Muscle of back (tissue), 11 donors: ENCODE results near the gene ULK3. TPM values are rescaled to one million over a fixed set of nuclear protein-coding genes. Genes with fewer than 3 reads are reported as not detected.

Source experiments
- DNase-seq, 3 donors: peaks; one replicate each; pipeline versions ENCODE4 v3.0.0 to v3.0.0-alpha.2; 2013
- polyA plus RNA-seq, 10 donors: library from polyadenylated mRNA; unstranded; fragments of 120-200 nt; gene quantifications; one replicate each; pipeline ENCODE4 v1.2.1, GENCODE V29; 2013; ENCODE audit not compliant: insufficient read length in 10 of 10

The ULK3 gene
- polyA plus RNA-seq, 10 donors: 24.3 to 44.8 (median 30.4) TPM

DNA sequence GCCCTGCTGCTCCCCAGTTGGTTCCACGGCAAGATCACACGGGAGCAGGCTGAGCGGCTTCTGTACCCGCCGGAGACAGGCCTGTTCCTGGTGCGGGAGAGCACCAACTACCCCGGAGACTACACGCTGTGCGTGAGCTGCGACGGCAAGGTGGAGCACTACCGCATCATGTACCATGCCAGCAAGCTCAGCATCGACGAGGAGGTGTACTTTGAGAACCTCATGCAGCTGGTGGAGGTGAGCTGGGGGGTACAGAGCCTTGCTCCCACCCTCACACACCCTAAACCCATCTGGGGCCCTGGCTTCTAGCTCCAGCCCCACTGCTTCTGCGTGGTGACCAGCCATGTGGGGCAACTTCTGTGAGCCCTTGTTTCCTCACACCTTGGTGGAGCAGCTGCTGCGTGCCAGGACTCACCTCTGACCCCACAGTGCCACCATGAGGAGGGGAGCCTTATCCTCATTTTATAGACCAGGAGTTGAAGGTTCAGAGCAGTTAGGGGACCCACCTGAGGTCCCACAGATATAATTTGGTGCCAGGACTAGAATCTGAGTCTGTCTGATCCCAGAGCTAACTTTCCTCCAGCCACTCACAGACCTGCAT, 43.6 kb downstream of the ULK3 start:
- DNase-seq: no peak

DNA sequence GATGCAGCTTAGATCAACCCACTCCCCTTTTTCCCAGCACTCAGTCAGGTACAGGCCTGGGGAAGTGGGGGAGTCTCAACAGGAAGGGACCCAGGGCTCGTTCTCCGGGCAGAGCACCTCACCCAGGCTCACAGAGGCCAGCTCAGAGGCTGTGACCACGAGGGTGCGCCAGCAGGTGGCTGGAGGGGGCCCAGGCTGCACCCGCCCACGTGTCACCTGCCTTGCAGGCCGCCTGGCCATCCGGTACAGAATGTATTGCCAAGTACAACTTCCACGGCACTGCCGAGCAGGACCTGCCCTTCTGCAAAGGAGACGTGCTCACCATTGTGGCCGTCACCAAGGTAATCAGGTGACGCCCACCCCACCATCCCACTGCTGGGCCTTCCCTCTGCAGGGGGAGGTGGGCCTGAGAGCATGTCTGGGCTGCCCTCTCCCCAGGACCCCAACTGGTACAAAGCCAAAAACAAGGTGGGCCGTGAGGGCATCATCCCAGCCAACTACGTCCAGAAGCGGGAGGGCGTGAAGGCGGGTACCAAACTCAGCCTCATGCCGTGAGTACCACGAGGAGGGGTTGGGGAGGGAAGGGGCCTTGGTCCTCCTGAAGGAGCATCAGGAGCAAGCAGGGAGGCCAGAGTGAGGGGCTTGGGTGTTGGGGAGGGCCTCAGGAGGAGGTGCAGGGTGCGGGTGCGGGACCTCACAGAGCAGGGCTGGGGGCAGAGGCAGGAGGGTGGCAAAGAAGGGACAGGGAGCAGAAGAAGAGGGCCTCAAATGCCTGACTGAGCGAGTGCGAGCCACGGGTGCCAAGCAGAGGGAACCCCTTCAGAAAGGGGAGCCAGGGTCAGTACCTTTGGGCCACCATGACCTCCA, 44.3 kb downstream of the ULK3 start:
- DNase-seq: no peak

DNA sequence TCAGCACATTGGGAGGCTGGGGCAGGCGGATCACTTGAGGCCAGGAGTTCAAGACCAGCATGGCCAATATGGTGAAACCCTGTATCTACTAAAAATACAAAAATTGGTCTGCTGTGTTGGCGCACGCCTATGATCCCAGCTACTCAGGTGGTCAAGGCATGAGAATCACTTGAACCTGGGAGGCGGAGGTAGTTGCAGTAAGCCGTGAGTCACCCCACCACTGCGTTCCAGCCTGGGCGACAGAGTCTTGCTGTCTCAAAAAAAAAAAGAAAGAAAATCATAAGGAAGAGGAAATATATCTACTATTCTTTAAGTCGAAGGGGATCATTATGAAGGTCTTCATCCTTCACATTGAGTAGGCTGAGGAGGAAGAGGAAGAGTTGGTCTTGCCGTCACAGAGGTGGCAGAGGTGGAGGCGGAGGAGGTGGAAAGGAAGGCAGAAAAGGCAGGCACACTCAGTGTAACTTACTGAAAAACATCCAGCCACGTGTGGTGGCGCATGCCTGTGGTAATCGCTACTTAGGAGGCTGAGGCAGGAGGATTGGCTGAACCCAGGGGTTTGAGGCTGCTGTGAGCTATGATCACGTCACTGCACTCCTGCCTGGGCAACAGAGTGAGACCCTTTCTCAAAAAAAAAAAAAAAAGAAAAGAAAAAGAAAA, 46.9 kb downstream of the ULK3 start:
- DNase-seq: no peak

DNA sequence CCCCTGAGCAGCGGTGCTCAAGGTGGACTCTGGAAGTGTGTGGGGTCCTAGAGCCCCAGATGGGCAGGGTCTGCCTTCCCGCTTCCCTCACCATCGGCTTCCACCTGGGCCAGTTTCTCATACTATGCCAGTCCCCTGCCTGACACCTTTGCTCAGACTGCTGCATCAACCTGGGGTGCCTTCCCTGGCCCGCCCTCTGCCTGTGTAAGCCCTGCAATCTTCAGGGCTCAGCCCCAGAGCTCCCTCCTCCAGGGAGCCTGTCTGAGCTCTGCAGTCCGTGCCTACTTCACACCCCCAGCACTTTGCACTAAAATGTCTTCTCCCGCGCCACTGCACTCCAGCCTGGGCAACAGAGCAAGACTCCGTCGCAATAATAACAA, 48.0 kb downstream of the ULK3 start:
- no peak for DNase-seq

DNA sequence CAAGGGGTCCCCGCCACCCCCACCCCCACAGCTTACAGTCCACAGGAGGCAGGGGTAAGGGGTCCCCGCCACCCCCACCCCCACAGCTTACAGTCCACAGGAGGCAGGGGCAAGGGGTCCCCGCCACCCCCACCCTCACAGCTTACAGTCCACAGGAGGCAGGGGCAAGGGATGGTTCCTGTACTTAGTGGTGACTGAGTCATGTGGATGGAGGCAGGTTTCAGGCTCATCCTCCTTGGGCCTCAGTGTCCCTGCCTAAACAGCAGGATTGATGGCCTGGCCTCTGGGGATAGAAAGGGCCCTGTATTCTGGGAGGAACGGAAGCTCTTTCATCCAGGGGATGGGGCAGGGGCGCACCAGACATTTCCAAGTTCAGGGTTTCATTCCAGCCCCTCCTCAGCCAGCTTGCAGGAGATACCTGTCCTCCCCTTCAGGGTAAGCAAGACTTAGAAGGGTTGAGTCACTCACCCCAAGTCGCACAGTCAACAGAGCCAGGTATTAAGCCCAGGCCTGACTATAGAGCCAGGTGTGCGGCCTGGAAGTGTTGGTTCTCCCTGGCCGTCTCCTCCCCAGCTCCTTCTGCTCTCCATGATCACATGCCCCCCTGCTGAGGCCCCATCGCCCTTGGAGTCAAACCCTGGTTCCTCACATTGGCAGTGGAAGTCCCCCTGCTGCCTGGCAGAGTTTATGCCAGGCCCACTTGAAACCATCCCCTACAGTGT, 48.5 kb downstream of the ULK3 start:
- no peak for DNase-seq

DNA sequence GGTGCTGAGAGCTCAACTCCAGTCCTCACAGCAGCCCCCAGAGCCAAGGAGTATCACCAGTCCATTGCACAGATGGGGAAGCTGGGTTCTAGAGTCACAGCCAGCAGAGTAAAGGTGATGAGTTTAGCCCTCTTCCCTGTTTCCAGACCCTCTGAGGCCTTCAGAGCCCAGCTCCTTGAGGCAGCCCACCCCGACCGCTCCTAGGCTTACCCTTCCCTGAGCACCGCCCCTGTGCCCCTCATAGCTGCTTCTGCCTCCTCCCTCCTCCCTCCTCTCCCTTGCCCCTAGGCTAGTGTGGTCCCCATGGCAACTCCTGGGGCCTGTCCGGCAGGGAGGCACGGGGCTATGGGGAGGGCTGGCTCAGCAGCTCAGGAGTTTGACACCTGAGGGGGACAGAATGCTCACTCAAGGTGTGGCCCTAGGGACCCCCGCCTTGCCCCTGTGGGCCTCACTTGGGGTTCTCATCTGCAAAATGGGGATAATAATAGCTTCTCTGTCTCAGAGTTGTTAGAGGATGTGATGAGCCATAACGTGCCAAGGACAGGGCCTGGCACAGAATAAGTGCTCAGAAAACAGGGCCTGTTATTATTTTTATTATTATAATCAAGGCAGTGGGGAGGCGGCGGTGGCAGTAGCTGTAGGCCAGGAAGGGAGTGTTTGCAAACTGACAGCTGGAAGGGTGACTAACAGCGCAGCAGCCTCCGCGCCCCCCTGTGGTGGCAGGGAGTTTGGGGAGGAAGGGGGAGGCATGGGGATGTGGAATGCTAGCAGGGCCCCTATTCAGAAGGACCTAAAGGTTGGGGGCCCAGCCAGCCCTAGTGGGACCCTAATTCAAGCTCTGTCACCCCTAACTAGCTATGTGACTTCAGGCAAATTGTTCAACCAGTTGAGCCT, 49.6 kb downstream of the ULK3 start:
- no peak for DNase-seq

DNA sequence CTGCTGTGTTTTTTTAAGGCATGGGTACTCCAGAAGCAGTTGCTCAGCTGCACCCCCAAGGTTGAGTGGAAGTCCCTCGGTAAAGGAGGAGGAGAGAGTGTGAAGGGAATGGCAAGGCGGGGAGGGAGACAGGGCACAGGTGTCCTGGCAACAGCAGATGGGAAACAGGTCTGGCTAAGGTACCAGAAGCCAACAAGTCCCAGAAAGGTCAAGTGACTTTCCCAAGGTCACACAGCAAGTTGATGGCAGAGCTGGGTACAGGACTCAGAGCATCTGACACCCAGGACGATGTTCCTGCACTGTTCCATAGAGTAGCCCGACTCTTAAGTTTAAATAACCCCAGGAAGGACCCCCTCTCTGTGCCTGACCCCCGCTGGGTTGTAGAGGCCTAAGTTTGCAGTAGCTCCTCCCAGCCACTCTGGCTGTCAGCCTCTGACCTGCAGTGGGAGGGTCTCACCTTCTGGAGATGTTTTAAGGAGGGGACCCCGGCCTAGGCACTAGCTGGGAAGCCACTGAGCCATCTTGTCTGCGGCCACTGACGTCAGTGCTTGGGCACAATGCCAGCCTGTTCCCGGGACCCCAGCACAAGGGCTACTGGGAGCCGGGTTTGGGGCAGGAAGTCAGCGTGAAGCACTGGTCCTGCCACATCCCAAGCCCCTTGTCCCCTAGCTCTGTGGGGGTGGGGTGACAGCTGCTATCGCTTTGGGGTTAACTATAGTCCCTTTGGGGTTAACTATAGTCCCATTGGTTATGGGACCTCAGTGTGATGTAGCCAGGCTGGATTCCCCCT, 50.5 kb downstream of the ULK3 start:
- no peak for DNase-seq

DNA sequence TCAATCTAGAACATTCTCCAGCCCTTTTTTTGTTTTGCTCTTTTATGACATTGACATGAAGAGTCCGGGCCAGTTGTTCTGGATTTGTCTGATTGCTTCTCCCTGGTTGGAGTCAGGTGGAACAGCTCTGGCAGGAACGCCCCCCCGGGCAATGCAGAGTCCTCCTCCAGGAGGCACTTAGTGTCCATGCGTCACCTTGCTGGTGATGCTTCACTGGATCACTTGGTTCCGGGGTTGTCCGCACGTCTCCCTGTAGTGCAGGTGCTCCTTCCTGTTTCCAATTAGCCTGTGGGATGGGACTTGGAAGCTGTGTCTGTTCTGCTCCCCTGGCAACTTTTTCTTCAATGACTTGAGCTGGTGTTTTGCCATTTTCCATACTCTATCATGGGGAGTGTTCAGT, 51.3 kb downstream of the ULK3 start:
- DNase-seq: no peak

DNA sequence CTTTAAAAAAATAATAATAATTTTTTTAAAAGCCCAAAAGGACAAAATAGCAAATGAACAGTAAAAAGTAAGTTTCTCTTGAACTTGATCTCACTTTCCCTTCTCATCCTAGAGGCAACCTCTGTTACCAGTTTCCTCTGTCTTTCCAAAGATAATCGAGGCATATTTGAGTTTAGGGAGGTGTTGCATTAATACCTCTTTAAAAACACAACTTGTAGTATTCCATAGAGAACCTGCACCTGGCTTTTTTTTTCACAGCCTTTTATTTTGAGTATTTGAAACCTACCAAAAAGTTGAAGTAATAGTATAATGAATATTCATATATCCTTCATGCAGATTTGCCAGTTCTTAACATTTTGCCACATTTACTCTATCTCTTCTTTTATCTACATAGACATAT, 51.9 kb downstream of the ULK3 start:
- no peak for DNase-seq

DNA sequence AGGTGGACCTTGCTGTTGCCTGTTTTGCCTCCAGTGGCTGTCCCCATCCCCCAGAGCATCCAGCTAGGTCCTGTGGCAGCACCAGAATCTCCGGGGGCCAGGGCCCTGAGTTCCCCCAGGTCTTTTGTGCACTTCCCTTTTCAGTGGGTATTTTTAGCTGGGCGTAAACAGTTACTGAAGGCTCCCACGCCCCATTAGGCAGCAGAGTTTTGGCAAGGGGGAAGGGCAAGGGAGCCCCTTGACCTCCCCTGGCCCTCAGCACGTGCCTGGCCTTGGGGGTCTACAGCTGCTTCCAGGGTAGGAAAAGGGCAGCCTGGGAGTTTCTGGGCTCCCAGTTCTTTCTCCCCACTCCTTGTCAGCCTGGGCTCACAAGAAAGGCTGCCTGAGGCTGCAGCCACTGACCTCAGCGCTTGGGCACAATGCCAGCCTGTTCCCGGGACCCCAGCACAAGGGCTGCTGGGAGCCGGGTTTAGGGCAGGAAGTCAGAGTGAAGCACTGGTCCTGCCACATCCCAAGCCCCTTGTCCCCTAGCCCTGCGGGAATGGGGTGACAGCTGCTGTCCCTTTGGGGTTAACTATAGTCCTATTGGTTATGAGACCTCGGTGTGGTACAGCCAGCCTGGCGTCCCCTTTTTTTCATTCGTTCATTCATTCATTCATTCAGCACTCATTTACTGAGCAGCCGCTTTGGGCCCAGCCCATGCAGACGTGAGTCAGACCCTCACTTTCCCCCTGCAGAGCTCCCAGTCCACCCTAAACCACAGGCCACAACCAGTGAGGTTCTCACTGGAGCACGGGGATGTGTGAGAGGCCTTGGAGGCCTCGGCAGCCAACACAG, 52.7 kb downstream of the ULK3 start:
- peak; percentile 40 to 77 (median 66) for DNase-seq

DNA sequence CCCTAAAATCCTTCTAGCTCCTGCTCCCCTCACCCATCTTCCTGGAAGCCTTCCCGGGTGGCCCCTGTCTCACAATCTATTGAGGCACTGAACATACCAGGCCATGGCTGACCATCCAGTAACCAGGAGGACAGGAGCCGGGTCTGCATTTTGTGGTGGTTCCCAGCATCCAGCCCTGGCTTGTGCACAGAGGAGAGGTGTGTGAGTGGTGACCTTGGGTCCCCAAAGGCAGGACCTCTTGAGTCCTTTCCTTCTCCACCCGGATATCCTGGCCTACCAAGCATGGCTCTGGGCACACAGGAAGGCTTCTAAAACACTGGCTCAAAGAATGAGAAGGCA, 53.2 kb downstream of the ULK3 start:
- no peak for DNase-seq

DNA sequence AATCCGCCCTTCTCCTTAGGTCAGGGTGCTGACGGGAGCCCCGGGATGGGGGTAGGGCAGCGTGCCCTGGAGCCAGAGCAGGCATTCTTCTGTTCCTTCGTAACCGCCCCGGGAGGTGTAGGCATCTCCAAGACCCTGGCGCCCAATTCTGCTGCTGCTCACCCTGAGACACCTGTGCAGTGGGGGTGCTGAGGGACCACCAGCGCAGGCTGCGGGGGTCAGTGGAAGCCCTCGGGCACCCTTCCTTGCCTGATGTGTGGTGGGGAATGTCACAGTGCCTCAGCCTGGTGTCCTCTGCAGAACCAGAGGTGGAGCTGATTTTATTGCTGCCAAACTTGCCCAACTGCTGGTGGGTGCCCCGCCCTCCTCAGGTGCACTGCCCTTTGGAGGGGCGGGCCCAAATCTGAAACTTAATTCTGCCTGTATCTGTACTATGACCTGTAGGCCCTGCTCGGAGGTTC, 53.8 kb downstream of the ULK3 start:
- DNase-seq: no peak

DNA sequence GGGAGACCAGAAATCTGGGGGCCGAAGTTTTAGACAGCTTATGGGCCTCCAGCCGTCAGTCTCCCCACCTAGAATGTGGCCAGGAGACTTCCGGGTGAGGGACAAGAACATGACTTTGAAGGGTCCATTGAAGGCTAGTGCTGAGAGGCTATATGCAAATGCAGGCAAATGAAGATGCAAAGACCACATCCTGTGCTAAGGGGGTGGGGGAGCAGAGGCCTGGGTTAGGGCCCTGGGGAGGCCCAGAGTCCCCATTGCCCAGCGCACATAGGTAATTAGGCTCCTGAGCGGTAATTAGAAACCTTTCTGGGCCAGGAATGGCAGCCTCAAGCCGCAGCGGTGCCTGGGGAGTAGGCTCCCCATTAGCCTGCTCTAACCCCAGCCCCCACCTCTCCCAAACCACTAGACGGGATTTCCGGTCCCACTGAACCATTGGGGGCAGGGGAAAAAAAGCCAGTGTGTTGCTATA, 54.2 kb downstream of the ULK3 start:
- DNase-seq: no peak

DNA sequence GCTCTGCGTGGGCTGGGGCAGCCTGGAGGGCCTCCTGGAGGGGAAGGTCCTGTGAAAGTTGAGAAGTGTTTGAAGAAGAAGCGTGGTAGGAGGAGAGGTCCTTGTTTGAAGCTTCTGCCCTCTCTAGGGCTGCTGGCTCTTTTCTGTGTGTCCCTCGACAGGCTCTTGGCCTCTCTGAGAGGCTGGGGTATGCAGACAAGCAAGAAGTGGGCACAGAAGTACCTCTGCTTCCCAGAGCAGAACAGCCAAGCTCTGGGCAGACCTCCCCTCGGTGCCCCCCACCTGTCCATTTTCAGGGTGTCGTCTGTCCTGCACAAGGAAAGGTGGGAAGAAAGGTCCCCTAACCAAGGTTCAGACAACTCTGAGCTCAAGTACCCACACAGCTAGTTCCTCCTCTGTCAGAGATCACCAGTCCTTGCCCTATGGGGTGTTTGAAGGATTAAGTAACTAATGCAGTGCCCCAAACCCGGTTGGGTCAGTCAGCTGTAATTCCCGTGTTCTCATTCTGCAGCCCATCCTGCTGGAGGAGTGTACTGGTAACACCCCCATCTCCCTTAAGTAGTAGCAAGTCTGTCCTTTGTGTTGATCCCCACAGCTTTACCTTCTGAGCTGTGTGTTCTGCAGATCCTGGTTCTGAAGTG, 54.8 kb downstream of the ULK3 start:
- DNase-seq: no peak

DNA sequence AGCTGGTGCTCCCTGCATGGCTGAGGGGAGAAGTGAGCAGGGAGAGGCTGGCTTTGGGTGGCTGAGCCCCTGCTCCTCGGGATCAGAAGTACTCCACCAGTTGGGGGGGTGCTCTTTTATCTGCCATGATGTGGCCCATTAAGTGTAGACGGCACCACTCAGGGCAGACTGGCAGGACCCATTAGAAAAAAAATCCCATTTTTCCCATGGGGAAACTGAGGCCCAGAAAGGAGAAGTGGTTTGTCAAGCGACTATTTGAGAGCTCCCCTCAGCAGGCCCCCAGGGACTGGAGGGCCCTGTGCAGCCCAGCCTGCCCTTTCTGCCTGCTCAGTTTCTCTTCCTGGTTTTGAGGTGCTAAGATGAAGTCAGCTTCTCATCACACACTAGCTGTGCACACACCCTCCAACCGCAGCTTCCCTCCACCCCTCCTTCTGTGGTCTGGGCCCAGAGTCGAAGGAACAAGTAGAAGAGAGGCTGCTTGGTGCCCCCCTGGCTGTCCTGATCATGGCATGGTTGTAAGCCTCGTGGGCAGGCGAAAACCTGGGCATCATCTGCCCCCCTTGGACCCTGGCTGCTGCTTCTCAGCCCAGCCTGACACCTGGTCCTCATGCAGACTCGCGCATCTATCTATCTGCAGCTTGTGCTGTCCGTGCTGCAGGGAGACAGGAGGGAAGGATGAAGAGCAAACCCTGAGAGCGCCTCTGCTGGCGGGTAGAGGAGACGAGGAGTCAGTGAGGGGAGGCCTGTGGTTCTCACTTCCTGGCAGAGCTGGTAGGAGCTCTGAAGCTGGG, 55.5 kb downstream of the ULK3 start:
- DNase-seq: peak; percentile 25 to 72 (median 47)

DNA sequence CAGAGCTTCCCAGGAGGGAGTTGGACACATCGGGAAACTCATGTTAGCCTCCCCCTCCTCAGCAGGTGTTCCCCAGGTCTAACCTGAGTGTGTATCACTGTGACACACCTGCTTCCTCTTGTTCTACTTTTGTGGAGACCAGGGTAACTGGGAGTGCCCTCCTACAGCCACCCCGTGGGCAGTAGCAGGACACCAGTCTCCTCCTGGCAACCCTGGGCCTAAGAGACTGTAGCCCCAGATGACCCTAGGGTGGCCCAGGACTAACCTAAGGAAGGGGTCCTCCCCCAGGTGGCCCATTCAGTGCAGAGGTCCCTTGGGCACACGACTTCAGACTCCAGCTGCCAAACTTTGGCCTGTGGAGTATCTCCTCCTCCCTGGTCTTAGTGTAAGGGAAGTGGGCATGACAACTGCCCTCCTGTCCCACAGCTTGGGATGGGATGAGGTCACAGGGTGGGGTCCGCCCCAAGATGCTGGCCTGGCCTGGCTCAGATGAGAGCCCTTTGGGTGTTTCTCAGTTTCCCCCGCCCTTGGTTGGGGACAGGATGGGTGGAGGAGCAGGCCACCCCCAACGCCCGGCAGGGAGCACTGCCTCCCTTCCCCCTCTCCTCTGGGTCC, 56.3 kb downstream of the ULK3 start:
- DNase-seq: no peak
